GM12801 (cell line): ENCODE results near the gene ZNF143.

Experiments used
- CTCF ChIP-seq: IDR thresholded peaks from one replicate; pipeline ENCODE4 v1.5.1; 2011; ENCODE audit warnings: control low read depth; ENCODE audit not compliant: insufficient read length; ENCODE audit errors: extremely low read depth

The ZNF143 gene

GRCh38 chr11:9461063-9461759, 399 bp downstream of the ZNF143 start:
- TF ChIP-seq CTCF, result no peak

- no peak for TF ChIP-seq CTCF
Observed at GRCh38 chr11:9461760-9462134, 935 bp downstream of the ZNF143 start.

GRCh38 chr11:9462172-9462799, 1.5 kb downstream of the ZNF143 start:
- TF ChIP-seq CTCF, result no peak

- TF ChIP-seq CTCF, result no peak
Observed at GRCh38 chr11:9462806-9463537, 2.2 kb downstream of the ZNF143 start.

GRCh38 chr11:9470765-9471164, 10.0 kb downstream of the ZNF143 start:
- TF ChIP-seq CTCF, result no peak

GRCh38 chr11:9473408-9473807, 12.6 kb downstream of the ZNF143 start:
- no peak for TF ChIP-seq CTCF

GRCh38 chr11:9479899-9480298, 19.1 kb downstream of the ZNF143 start:
- TF ChIP-seq CTCF, result no peak
